GM12864 (cell line): Measurements from ENCODE around the gene SERPINA6.
"Not testable (repeated sequence)": the region's sequence is repeated elsewhere in the genome, so short reads cannot be mapped to it uniquely, and the experiment has no call there.

Source experiments
- DNase-seq: peaks from one replicate; pipeline ENCODE4 v3.0.0-alpha.2; 2011; ENCODE audit warnings: low read depth
- H3K4me3 ChIP-seq: 2 replicates; pipeline ENCODE4 v1.5.1; 2011; ENCODE audit warnings: mild to moderate bottlenecking, low read depth, low read length, control low read depth
- TF ChIP-seq, protein P1 (sequence below): IDR thresholded peaks from 2 replicates; pipeline ENCODE4 v1.5.1; 2011; ENCODE audit warnings: low read depth, mild to moderate bottlenecking, moderate library complexity, low read length, control low read depth, inconsistent platforms; ENCODE audit errors: missing control alignments

SERPINA6 gene

DNA sequence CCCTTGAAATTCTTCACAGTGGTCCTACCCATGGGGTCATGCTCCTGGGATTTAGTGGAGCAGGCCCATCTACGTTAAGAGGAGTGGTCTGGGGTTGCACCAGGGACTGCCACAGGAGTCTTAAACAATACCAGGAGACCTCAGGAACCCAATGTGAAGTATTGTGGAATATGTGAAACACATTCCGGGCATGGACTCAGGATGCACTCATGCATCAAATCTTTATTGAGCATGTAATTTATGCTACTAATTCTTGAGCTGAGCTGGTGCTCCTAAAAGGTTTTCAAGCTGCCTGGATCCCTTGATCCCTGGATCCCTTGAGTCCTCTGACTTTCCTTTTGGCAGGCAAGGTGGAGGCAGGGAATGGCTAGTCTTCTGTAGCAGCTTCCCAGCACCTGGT, 38.9 kb downstream of the SERPINA6 start:
- DNase-seq: no peak
- no peak overlapping the region for H3K4me3 ChIP-seq
- TF ChIP-seq, protein P1, sequence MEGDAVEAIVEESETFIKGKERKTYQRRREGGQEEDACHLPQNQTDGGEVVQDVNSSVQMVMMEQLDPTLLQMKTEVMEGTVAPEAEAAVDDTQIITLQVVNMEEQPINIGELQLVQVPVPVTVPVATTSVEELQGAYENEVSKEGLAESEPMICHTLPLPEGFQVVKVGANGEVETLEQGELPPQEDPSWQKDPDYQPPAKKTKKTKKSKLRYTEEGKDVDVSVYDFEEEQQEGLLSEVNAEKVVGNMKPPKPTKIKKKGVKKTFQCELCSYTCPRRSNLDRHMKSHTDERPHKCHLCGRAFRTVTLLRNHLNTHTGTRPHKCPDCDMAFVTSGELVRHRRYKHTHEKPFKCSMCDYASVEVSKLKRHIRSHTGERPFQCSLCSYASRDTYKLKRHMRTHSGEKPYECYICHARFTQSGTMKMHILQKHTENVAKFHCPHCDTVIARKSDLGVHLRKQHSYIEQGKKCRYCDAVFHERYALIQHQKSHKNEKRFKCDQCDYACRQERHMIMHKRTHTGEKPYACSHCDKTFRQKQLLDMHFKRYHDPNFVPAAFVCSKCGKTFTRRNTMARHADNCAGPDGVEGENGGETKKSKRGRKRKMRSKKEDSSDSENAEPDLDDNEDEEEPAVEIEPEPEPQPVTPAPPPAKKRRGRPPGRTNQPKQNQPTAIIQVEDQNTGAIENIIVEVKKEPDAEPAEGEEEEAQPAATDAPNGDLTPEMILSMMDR: no peak

DNA sequence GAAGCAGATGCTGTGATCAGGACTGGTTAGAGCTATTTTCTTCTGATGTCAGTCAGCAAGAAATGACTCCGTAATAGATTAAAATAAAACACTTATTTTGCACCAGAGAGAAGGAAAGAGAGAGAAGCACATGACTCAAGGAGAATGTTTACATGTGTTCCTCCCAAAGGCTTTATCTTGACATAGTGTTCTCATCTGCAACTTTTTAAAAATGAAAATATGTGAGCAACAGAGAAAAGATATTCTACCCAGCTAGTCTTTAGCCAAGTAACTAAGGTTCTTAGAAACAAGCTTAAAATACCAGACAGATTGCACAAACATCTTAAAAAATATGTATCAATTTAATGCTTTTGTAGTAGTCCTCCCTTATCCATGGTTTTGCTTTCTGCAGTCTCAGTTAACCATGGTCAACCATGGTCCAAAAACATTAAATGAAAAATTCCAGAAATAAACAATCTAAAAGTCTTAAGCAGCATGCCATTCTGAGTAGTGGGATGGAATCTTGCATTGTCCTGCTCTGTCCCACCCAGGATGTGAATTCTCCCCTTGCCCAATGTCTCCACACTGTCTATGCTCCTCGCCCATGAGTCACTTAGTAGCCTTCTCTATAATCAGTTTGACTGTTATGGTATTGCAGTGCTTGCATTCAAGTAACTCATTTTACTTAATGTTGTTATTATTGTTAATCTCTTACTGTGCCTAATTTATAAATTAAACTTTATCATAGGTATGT, 40.0 kb downstream of the SERPINA6 start:
- TF ChIP-seq, protein P1: no peak
- DNase-seq: no peak
- H3K4me3 ChIP-seq: no peak overlapping the region

DNA sequence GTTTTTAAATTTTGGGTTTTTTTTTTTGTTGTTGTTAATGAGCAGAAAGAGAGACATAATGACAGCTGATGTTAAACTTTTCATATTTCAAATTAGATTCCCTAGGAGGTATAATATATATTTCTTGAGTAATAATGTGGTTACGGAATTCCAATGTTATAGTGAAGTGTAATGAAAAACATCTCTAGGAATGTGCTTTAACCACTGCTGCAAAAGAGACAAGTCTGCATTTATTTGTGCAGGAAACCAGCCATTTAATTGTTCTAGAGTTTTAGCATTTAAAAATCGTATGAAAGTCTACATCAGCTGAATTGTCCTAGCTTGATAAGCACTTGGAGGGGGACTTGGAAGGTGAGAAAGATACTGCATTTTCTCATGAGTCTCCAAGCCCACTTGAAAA, 44.4 kb downstream of the SERPINA6 start:
- H3K4me3 ChIP-seq: no peak overlapping the region
- DNase-seq: no peak
- TF ChIP-seq, protein P1: no peak

DNA sequence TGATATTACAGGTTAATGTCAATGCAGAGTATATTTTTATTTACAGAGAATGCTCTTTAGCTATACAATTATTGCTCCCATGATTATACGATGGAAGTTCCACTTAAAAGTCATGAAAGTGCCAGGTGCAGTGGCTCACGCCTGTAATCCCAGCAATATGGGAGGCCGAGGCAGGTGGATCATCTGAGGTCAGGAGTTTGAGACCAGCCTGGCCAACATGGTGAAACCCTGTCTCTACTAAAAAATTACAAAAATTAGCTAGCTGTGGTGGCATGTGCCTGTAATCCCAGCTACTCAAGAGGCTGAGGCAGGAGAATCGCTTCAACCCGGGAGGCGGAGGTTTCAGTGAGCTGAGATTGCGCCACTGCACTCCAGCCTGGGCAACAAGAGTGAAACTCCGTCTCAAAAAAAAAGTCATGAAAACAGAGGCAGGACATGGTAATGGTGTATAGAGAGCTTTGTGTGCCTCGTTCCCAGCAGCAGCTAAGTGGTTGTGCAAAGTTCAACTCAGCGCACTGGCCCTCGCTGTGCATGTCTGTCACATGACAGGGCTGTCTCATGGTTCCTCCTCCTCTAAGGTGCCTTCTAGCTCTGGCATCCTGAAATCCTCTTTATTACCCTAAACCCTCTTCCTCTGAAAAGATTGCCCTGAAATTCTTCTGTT, 46.1 kb downstream of the SERPINA6 start:
- not testable (repeated sequence) for DNase-seq, H3K4me3 ChIP-seq

DNA sequence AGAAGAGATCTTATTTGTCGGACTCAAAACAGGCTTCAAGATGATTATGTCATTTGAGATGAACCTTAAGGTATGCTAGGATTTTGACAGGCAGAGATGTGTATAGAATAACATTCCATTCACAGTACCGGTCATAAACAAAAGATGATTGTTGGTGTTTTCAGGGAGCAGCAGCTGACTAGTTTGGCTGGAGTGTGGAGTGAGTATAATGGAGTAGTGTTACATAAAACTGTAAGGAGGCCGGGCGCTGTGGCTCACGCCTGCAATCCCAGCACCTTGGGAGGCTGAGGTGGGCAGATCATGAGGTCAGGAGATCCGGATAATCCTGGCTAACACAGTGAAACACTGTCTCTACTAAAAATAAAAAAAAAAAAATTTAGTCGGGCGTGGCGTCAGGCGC, 54.0 kb downstream of the SERPINA6 start:
- TF ChIP-seq, protein P1: no peak
- no peak overlapping the region for H3K4me3 ChIP-seq
- DNase-seq: no peak

DNA sequence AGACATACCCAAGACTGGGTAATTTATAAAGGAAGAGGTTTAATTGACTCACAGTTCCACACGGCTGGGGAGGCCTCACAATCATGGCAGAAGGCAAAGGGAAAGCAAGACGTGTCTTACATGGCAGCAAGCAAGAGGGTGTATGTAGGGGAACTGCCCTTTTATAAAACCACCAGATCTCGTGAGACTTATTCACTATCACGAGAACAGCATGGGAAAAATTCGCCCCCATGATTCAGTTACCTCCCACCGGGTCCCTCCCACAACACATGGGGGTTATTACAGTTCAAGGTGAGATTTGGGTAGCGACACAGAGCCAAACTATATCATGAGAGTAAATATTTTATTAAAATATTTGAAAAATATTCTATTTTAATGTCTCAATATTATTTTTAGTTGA, 54.6 kb downstream of the SERPINA6 start:
- not testable (repeated sequence) for H3K4me3 ChIP-seq, DNase-seq

DNA sequence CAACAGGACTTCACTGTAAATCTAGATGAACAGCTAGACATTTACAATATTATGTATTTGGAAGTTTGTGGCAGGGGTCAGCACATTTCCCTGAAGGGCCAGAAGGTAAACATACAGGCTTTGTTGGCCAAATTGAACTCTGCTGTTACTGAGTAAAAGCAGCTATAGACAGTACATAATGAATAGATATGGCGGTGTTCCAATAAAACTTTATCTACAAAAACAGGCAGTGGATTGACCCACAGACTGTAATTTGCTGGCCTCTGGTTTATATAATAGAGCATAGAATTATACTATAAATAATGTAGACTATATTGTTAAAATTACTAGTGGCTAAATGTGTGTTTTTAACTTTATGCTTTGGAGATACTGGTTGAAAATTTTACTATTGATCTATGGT, 55.8 kb downstream of the SERPINA6 start:
- no peak for DNase-seq
- TF ChIP-seq, protein P1: no peak
- no peak overlapping the region for H3K4me3 ChIP-seq

DNA sequence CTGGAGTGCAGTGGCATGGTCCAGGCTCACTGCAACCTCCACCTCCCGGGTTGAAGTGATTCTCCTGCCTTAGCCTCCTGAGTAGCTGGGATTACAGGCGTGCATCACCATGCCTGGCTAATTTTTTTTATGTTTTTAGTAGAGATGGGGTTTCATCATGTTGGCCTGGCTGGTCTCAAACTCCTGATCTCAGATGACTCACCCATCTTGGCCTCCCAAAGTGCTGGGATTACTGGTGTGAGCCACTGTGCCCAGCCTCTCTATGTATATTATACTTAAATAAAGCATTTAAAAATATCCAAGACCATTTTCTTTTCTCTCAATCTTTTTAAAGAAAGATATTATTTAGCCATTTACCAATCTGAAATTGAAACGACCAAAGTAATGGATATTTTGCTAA, 58.9 kb downstream of the SERPINA6 start:
- not testable (repeated sequence) for DNase-seq, H3K4me3 ChIP-seq
